ENCODE measurements around the gene OXCT2. TPM values are rescaled to one million over a fixed set of nuclear protein-coding genes. Genes with fewer than 3 reads are reported as not detected.

OXCT2 gene
- total RNA-seq, 2 experiments from 2014 or later = 0.53 to 0.96 TPM

- Mint-ChIP-seq H3K4me3 (no peak overlapping the region), H3K36me3 (no peaks in the 10 kb centered on the region), H3K27me3 (peaks cover 76% of the 10 kb centered on the region), H3K4me1 (no peaks in the 10 kb centered on the region), H3K9me3 (no peaks in the 10 kb centered on the region), H3K27ac (no peak overlapping the region)
- ATAC-seq (ENCODE audit: low read depth) = no peak
- POLR2A ChIA-PET = interaction anchor here (1.9 kb wide), 1 partner anchor 11 kb away, joined by 9 read pairs; the partner anchor contains the start of gene PPIE
- DNase-seq = no peak
Measured at GRCh38 chr1:39727932-39728317, 43.2 kb downstream of the OXCT2 start.

- no peak overlapping the region for H3K4me3 Mint-ChIP-seq
Measured at GRCh38 chr1:39727221-39727931, 43.8 kb downstream of the OXCT2 start.

GRCh38 chr1:39726600-39726999 is 44.5 kb downstream of the OXCT2 start:
- POLR2A ChIA-PET = no interaction called here
- H3K27ac Mint-ChIP-seq = no peak overlapping the region
- DNase-seq = no peak
- no peak for ATAC-seq (ENCODE audit: low read depth)
- H3K9me3 Mint-ChIP-seq = no peaks in the 10 kb centered on the region
- no peaks in the 10 kb centered on the region for H3K4me1 Mint-ChIP-seq
- no peaks in the 10 kb centered on the region for H3K36me3 Mint-ChIP-seq
- H3K27me3 Mint-ChIP-seq = peaks cover 78% of the 10 kb centered on the region
- no peak overlapping the region for H3K4me3 Mint-ChIP-seq

More at GRCh38 chr1:39727221-39727931, 43.8 kb downstream of the OXCT2 start:
- Mint-ChIP-seq H3K27ac (no peak overlapping the region), H3K9me3 (no peaks in the 10 kb centered on the region), H3K27me3 (peaks cover 75% of the 10 kb centered on the region), H3K4me1 (no peaks in the 10 kb centered on the region), H3K36me3 (no peaks in the 10 kb centered on the region)
- no peak for ATAC-seq (ENCODE audit: low read depth)
- no peak for DNase-seq
- POLR2A ChIA-PET = interaction anchor here (1.9 kb wide), 1 partner anchor 11 kb away, joined by 9 read pairs; the partner anchor contains the start of gene PPIE

- no peak for ATAC-seq (ENCODE audit: low read depth)
- POLR2A ChIA-PET = no interaction called here
Measured at GRCh38 chr1:39722495-39722894, 48.7 kb downstream of the OXCT2 start.

GRCh38 chr1:39721664-39722063 is 49.5 kb downstream of the OXCT2 start:
- peaks cover 60% of the 10 kb centered on the region for H3K27me3 Mint-ChIP-seq
- ATAC-seq (ENCODE audit: low read depth) (no peak), DNase-seq (no peak)
- H3K4me3 Mint-ChIP-seq = no peak overlapping the region
- POLR2A ChIA-PET = no interaction called here
- H3K9me3 Mint-ChIP-seq = no peaks in the 10 kb centered on the region
- H3K27ac Mint-ChIP-seq = no peak overlapping the region
- H3K4me1 Mint-ChIP-seq = no peaks in the 10 kb centered on the region
- no peaks in the 10 kb centered on the region for H3K36me3 Mint-ChIP-seq

More at GRCh38 chr1:39722495-39722894, 48.7 kb downstream of the OXCT2 start:
- H3K36me3 Mint-ChIP-seq = no peaks in the 10 kb centered on the region
- H3K9me3 Mint-ChIP-seq = no peaks in the 10 kb centered on the region
- H3K27me3 Mint-ChIP-seq = peaks cover 59% of the 10 kb centered on the region
- no peaks in the 10 kb centered on the region for H3K4me1 Mint-ChIP-seq
- H3K27ac Mint-ChIP-seq = no peak overlapping the region
- no peak overlapping the region for H3K4me3 Mint-ChIP-seq
- DNase-seq = no peak

- DNase-seq (no peak), ATAC-seq (ENCODE audit: low read depth) (peak; percentile 61)
- no peaks in the 10 kb centered on the region for H3K4me1 Mint-ChIP-seq
- no peaks in the 10 kb centered on the region for H3K36me3 Mint-ChIP-seq
- H3K27me3 Mint-ChIP-seq = peaks cover 55% of the 10 kb centered on the region
- POLR2A ChIA-PET = interaction anchor here (0.7 to 1.0 kb wide), 2 partner anchors 18 to 1240 kb away, joined by 3 read pairs; partner anchors contain the start of gene PPIE
- no peaks in the 10 kb centered on the region for H3K9me3 Mint-ChIP-seq
- no peak overlapping the region for H3K4me3 Mint-ChIP-seq
- H3K27ac Mint-ChIP-seq = no peak overlapping the region
Measured at GRCh38 chr1:39720094-39720999, 50.8 kb downstream of the OXCT2 start.

Other genes starting within 250 kb of the OXCT2 start
- 100 to 1,000 TPM; 198 TPM for gene PABPC4, start 194.6 kb downstream of the OXCT2 start, total RNA-seq
- not detected for gene HEYL, start 131.7 kb downstream of the OXCT2 start, total RNA-seq
- not detected for gene NT5C1A, start 99.2 kb downstream of the OXCT2 start, total RNA-seq
- gene HPCAL4, start 79.9 kb downstream of the OXCT2 start, total RNA-seq = 1 to 10 TPM; 4.9 to 6.0 TPM
- 10 to 100 TPM; 70.8 to 73.5 TPM for gene PPIE, start 32.5 kb downstream of the OXCT2 start, total RNA-seq
- gene BMP8B, start 17.5 kb upstream of the OXCT2 start, total RNA-seq = under 1 TPM; 0.67 to 0.68 TPM
- gene TRIT1, start 112.2 kb upstream of the OXCT2 start, total RNA-seq = 10 to 100 TPM; 18.2 to 23.6 TPM
- gene MYCL, start 130.6 kb upstream of the OXCT2 start, total RNA-seq = under 1 TPM in 1 of 2 experiments, not detected in 1; 0.34 TPM
- gene MFSD2A, start 183.8 kb upstream of the OXCT2 start, total RNA-seq = 1 to 10 TPM; 1.9 to 2.7 TPM

Measured in activated naive CD8-positive, alpha-beta T cell treated with anti-CD3 and anti-CD28 coated beads, Interleukin-2, amount 10 ng/mL, durations not matched to agents 7 days and 5 days (primary cell).